ENCODE measurements around the gene PPP2CA. TPM values are rescaled to one million over a fixed set of nuclear protein-coding genes. Genes with fewer than 3 reads are reported as not detected.
A peak's percentile ranks its signal among the peaks of the same experiment; 100 is the strongest.

The PPP2CA gene
- total RNA-seq, 2 experiments from 2014 or later = 188 to 195 TPM

DNA sequence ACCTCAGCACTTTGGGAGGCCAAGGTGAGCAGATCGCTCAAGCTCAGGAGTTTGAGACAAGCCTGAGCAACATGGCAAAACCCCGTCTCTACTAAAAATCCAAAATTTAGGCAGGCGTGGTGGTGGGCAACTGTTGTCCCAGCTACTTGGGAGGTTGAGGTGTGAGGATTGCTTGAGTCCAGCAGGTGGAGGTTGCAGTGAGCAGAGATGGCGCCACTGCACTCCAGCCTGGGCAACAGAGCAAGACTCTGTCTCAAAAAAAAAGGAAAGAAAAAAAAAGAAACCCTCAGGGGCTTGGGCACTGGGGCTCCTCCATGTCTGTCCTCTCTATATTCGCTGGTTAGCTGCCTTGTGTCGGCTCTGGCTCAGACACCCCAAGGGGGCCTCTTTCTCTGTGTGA lies 10.9 kb upstream of the PPP2CA start:
- Histone ChIP-seq H3K4me1 (ENCODE audit: insufficient read depth, low read length) (no peaks in the 10 kb centered on the region), H3K36me3 (ENCODE audit: insufficient read depth, low read length) (no peaks in the 10 kb centered on the region), H3K9me3 (ENCODE audit: control insufficient read depth in 1 of 2, insufficient read depth in 1 of 2, low read length in 2 of 2) (no peaks in the 10 kb centered on the region), H3K4me3 (ENCODE audit: low read length) (no peak overlapping the region), H3K27ac (ENCODE audit: low read depth in 1 of 2, low read length in 2 of 2) (no peak overlapping the region), H3K27me3 (ENCODE audit: control insufficient read depth in 1 of 2, insufficient read depth in 2 of 2, low read length in 2 of 2) (no peaks in the 10 kb centered on the region)
- ATAC-seq (ENCODE audit: poor library complexity) (no peak), DNase-seq (no peak)
- Mint-ChIP-seq H3K27me3 (peaks cover 4% of the 10 kb centered on the region), H3K36me3 (ENCODE audit: low read depth) (no peaks in the 10 kb centered on the region), H3K27ac (no peak overlapping the region), H3K4me1 (ENCODE audit: low read depth) (no peaks in the 10 kb centered on the region), H3K9me3 (no peaks in the 10 kb centered on the region), H3K4me3 (no peak overlapping the region)
- POLR2A ChIA-PET = interaction anchor here (2.0 kb wide), 1 partner anchor 10 kb away, joined by 10 read pairs; the partner anchor contains the start of gene PPP2CA
- CTCF ChIA-PET = interaction anchor here (1.3 kb wide), 1 partner anchor 197 kb away, joined by 3 read pairs; no protein-coding TSS in a partner anchor
- TF ChIP-seq, protein P1, sequence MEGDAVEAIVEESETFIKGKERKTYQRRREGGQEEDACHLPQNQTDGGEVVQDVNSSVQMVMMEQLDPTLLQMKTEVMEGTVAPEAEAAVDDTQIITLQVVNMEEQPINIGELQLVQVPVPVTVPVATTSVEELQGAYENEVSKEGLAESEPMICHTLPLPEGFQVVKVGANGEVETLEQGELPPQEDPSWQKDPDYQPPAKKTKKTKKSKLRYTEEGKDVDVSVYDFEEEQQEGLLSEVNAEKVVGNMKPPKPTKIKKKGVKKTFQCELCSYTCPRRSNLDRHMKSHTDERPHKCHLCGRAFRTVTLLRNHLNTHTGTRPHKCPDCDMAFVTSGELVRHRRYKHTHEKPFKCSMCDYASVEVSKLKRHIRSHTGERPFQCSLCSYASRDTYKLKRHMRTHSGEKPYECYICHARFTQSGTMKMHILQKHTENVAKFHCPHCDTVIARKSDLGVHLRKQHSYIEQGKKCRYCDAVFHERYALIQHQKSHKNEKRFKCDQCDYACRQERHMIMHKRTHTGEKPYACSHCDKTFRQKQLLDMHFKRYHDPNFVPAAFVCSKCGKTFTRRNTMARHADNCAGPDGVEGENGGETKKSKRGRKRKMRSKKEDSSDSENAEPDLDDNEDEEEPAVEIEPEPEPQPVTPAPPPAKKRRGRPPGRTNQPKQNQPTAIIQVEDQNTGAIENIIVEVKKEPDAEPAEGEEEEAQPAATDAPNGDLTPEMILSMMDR (IDR thresholded peaks at IDR 0.05) = no peak
- intact Hi-C loops (cut with DNase I, micrococcal nuclease) = no loop called here

- H3K4me3 Mint-ChIP-seq = no peak overlapping the region
- no peaks in the 10 kb centered on the region for H3K9me3 Mint-ChIP-seq
- no peaks in the 10 kb centered on the region for H3K36me3 Mint-ChIP-seq (ENCODE audit: low read depth)
- H3K27me3 Mint-ChIP-seq = peaks cover 4% of the 10 kb centered on the region
- ATAC-seq (ENCODE audit: poor library complexity) (no peak), DNase-seq (no peak)
- H3K4me1 Mint-ChIP-seq (ENCODE audit: low read depth) = no peaks in the 10 kb centered on the region
- ChIA-PET POLR2A (interaction anchor here (2.0 kb wide), 1 partner anchor 10 kb away, joined by 10 read pairs; the partner anchor contains the start of gene PPP2CA), CTCF (no interaction called here)
- intact Hi-C loops (cut with DNase I, micrococcal nuclease) = no loop called here
- no peak overlapping the region for H3K27ac Mint-ChIP-seq
- H3K27ac ChIP-seq (ENCODE audit: low read depth in 1 of 2, low read length in 2 of 2) = no peak overlapping the region
- no peak overlapping the region for H3K4me3 ChIP-seq (ENCODE audit: low read length)
- TF ChIP-seq, protein P1 (IDR thresholded peaks at IDR 0.05) = no peak
- H3K27me3 ChIP-seq (ENCODE audit: control insufficient read depth in 1 of 2, insufficient read depth in 2 of 2, low read length in 2 of 2) = no peaks in the 10 kb centered on the region
- no peaks in the 10 kb centered on the region for H3K36me3 ChIP-seq (ENCODE audit: insufficient read depth, low read length)
- H3K4me1 ChIP-seq (ENCODE audit: insufficient read depth, low read length) = no peaks in the 10 kb centered on the region
- H3K9me3 ChIP-seq (ENCODE audit: control insufficient read depth in 1 of 2, insufficient read depth in 1 of 2, low read length in 2 of 2) = no peaks in the 10 kb centered on the region
Observed at GRCh38 chr5:134236318-134236717, 10.4 kb upstream of the PPP2CA start.

- H3K4me1 Mint-ChIP-seq (ENCODE audit: low read depth) = peaks cover 37% of the 10 kb centered on the region
Observed at GRCh38 chr5:134228624-134229023, 2.8 kb upstream of the PPP2CA start.

More at GRCh38 chr5:134228624-134229023, 2.8 kb upstream of the PPP2CA start:
- Mint-ChIP-seq H3K4me3 (no peak overlapping the region), H3K27me3 (no peaks in the 10 kb centered on the region), H3K27ac (peak overlapping the region; percentile 20), H3K9me3 (no peaks in the 10 kb centered on the region), H3K36me3 (ENCODE audit: low read depth) (peaks cover 34% of the 10 kb centered on the region)
- no peak for DNase-seq
- Histone ChIP-seq H3K27ac (ENCODE audit: low read depth in 1 of 2, low read length in 2 of 2) (no peak overlapping the region), H3K4me1 (ENCODE audit: insufficient read depth, low read length) (peaks cover 12% of the 10 kb centered on the region), H3K27me3 (ENCODE audit: control insufficient read depth in 1 of 2, insufficient read depth in 2 of 2, low read length in 2 of 2) (no peaks in the 10 kb centered on the region), H3K9me3 (ENCODE audit: control insufficient read depth in 1 of 2, insufficient read depth in 1 of 2, low read length in 2 of 2) (no peaks in the 10 kb centered on the region), H3K36me3 (ENCODE audit: insufficient read depth, low read length) (peaks cover 6% of the 10 kb centered on the region), H3K4me3 (ENCODE audit: low read length) (no peak overlapping the region)
- intact Hi-C loops (cut with DNase I, micrococcal nuclease) = loop anchor here (5.0 to 10.0 kb wide), 12 partner anchors 59 to 1734 kb away; partner anchors contain the start of genes C5orf24 (in 1 of the 2), CAMLG (in 1 of the 2), CDKL3 (in 1 of the 2) and CDKN2AIPNL (in 1 of the 2)
- ChIA-PET POLR2A (no interaction called here), CTCF (no interaction called here)
- no peak for ATAC-seq (ENCODE audit: poor library complexity)
- TF ChIP-seq, protein P1 (IDR thresholded peaks at IDR 0.05) = no peak

Measured in CD4-positive, alpha-beta T cell (primary cell).